A673 (cell line): ENCODE data around the gene CNN2. TPM values are rescaled to one million over a fixed set of nuclear protein-coding genes. Genes with fewer than 3 reads are reported as not detected.

ENCODE experiments used
- BruUV-seq: library from RNA; stranded (reverse); fragments of 400-500 nt; replicated peaks from 2 replicates; lab custom pipeline; 2021; lab: Mats Ljungman, UMichigan
- CTCF ChIA-PET: fragments of 300-600 bp; sonication (Branson Sonifier 250); formaldehyde crosslinking; loops from one replicate; lab custom pipeline; 2022; ENCODE audit warnings: antibody characterized with exemption; lab: Charles Lee
- POLR2A ChIA-PET: fragments of 300-600 bp; sonication (Branson Sonifier 250); formaldehyde crosslinking; loops from one replicate; lab custom pipeline; 2022; ENCODE audit warnings: antibody characterized with exemption; ENCODE audit not compliant: low non-redundant PET; lab: Charles Lee
- DNase-seq: peaks from one replicate; pipeline ENCODE4 v3.0.0-alpha.2; 2015; ENCODE audit warnings: low spot score
- H3K27ac ChIP-seq: fragments of 200-600 bp; sonication (generic); 2 replicates; pipeline ENCODE4 v1.5.1; 2016; ENCODE audit warnings: mixed run types, low read depth, mild to moderate bottlenecking, mixed read lengths, antibody characterized with exemption, low read length; ENCODE audit not compliant: poor library complexity, severe bottlenecking
- H3K27me3 ChIP-seq: fragments of 200-600 bp; sonication (generic); replicated peaks from 2 replicates; pipeline ENCODE4 v1.6.1; 2017; ENCODE audit warnings: mixed run types, low read depth, mild to moderate bottlenecking, mixed read lengths, antibody characterized with exemption, low read length; ENCODE audit not compliant: insufficient read depth, poor library complexity
- H3K36me3 ChIP-seq: fragments of 200-600 bp; sonication (generic); 2 replicates; pipeline ENCODE4 v1.6.1; 2016; ENCODE audit warnings: mixed run types, mild to moderate bottlenecking, mixed read lengths, antibody characterized with exemption, low read length; ENCODE audit not compliant: insufficient read depth, poor library complexity, severe bottlenecking
- H3K4me1 ChIP-seq: fragments of 200-600 bp; sonication (generic); 2 replicates; pipeline ENCODE4 v1.6.1; 2017; ENCODE audit warnings: mixed run types, mild to moderate bottlenecking, mixed read lengths, antibody characterized with exemption, low read length; ENCODE audit not compliant: insufficient read depth, poor library complexity, severe bottlenecking
- H3K4me3 ChIP-seq: fragments of 200-600 bp; sonication (generic); 2 replicates; pipeline ENCODE4 v1.5.1; 2016; ENCODE audit warnings: low read depth, mixed run types, mild to moderate bottlenecking, mixed read lengths, low read length; ENCODE audit not compliant: poor library complexity, severe bottlenecking
- H3K9me3 ChIP-seq: fragments of 200-600 bp; sonication (generic); 2 replicates; pipeline ENCODE4 v1.6.1; 2016; ENCODE audit warnings: mixed run types, low read depth, mild to moderate bottlenecking, mixed read lengths, antibody characterized with exemption, low read length; ENCODE audit not compliant: poor library complexity, severe bottlenecking
- EZH2 ChIP-seq: fragments of 200-600 bp; sonication (generic); IDR thresholded peaks from 2 replicates; pipeline ENCODE4 v1.6.1; 2017; ENCODE audit warnings: borderline replicate concordance, low read depth, mild to moderate bottlenecking, mixed read lengths, antibody characterized with exemption, low read length; ENCODE audit not compliant: poor library complexity, severe bottlenecking
- intact Hi-C: fragments of 100-400 bp; cut with micrococcal nuclease; formaldehyde crosslinking; loops from one replicate; pipeline ENCODE4 v1.10.0; 2022; ENCODE audit not compliant: unreplicated experiment
- total RNA-seq: library from RNA; stranded (reverse); gene quantifications from 2 replicates; pipeline ENCODE4 v1.2.3, GENCODE V29; 2021
- TF ChIP-seq, protein P1 (sequence below): fragments of 300-800, 200-600 bp; sonication (generic); conservative IDR thresholded peaks from 2 replicates; pipeline ENCODE4 v1.5.1; 2017; ENCODE audit warnings: low read depth, mild to moderate bottlenecking, antibody characterized with exemption, low read length, moderate library complexity, mixed read lengths

The CNN2 gene
- total RNA-seq, 1 experiment from 2014 or later = 112 TPM

DNA sequence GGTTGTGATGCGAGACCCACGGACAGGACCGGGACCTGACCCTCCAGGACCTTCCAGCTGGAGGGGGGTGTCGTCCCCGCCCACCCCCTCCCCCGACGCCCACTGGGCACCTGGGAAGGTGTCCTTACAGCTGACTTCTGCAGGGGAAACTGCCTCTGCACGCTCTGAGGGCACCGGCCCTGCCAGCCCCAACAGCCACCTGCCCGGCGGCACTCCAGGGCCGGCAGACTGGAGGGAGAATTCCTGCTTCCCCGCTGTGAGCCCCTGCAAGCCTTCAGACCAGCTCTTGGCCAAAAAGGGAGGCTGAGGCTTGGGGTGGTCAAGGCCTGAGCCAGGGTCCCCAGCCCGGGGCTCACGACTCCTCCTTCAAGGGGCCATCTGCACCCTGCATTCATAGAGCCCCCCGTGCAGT, 1.2 kb downstream of the CNN2 start:
- DNase-seq = no peak
- TF ChIP-seq EZH2 = no peak
- TF ChIP-seq, protein P1, sequence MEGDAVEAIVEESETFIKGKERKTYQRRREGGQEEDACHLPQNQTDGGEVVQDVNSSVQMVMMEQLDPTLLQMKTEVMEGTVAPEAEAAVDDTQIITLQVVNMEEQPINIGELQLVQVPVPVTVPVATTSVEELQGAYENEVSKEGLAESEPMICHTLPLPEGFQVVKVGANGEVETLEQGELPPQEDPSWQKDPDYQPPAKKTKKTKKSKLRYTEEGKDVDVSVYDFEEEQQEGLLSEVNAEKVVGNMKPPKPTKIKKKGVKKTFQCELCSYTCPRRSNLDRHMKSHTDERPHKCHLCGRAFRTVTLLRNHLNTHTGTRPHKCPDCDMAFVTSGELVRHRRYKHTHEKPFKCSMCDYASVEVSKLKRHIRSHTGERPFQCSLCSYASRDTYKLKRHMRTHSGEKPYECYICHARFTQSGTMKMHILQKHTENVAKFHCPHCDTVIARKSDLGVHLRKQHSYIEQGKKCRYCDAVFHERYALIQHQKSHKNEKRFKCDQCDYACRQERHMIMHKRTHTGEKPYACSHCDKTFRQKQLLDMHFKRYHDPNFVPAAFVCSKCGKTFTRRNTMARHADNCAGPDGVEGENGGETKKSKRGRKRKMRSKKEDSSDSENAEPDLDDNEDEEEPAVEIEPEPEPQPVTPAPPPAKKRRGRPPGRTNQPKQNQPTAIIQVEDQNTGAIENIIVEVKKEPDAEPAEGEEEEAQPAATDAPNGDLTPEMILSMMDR = no peak
- Histone ChIP-seq H3K27ac (peak overlapping the region; percentile 99), H3K36me3 (peaks cover 8% of the 10 kb centered on the region), H3K4me3 (peak overlapping the region; percentile 92), H3K9me3 (no peaks in the 10 kb centered on the region), H3K27me3 (no peaks in the 10 kb centered on the region), H3K4me1 (no peaks in the 10 kb centered on the region)
- POLR2A ChIA-PET = no interaction called here
- intact Hi-C loops = loop anchor here (10.0 kb wide), 3 partner anchors 77 to 217 kb away; partner anchors contain the start of genes ATP5F1D, GPX4 and MIDN
- BruUV-seq = no TSS peak
- CTCF ChIA-PET = interaction anchor here (0.7 kb wide), 2 partner anchors 21 to 22 kb away, joined by 3 read pairs; no protein-coding TSS in a partner anchor

DNA sequence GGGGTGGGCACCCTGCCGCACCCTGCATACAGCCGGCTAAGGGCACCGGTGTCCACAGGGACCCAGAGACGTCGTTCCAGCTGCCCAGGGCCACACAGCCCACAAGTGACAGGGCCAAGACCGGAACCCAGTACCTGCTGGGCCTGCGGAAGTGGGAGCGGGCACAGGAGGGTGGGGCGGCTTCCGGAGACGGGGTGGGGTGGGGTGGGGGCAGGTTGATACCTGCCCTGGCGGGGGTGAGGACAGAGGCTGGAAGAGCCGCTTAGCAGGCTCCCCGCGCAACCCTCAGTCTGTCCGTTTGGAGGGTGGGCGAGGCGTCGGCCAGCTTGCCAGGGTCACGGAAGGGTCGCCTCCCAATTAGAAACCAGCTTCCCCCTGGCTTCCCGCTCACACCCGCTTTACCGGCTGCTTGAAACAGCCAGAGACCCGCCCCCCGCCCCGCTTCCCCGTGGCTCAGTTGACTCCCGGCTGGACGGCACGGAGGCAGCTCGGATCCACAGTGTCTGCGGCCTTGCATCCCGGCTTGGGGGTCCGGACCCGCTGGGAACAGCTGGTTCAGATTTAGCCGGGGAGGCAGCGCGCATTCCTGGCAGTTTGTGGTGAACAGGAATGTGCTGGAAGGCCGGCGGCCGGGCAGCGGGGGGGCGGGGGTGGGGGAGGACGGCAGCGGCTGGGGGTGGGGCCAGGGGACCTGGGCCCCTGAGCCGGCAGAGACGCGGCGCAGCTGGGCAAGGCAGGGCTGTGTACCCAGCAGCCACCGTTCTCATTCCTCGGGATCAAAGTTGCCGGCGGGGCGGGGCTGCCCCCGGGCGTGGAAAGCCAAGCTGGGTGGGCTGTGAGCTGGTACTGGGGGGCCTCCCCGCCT, 1.9 kb downstream of the CNN2 start:
- H3K4me3 ChIP-seq = peak overlapping the region; percentile 92
- peak overlapping the region; percentile 99 for H3K27ac ChIP-seq
- BruUV-seq = no TSS peak
- peak; percentile 90 for DNase-seq
- TF ChIP-seq EZH2 = no peak
- TF ChIP-seq, protein P1 = no peak
- H3K4me1 ChIP-seq = no peaks in the 10 kb centered on the region
- H3K36me3 ChIP-seq = peaks cover 14% of the 10 kb centered on the region
- no peaks in the 10 kb centered on the region for H3K27me3 ChIP-seq
- H3K9me3 ChIP-seq = no peaks in the 10 kb centered on the region
- intact Hi-C loops = loop anchor here (10.0 kb wide), 3 partner anchors 77 to 217 kb away; partner anchors contain the start of genes ATP5F1D, GPX4 and MIDN
- ChIA-PET CTCF (no interaction called here), POLR2A (no interaction called here)

DNA sequence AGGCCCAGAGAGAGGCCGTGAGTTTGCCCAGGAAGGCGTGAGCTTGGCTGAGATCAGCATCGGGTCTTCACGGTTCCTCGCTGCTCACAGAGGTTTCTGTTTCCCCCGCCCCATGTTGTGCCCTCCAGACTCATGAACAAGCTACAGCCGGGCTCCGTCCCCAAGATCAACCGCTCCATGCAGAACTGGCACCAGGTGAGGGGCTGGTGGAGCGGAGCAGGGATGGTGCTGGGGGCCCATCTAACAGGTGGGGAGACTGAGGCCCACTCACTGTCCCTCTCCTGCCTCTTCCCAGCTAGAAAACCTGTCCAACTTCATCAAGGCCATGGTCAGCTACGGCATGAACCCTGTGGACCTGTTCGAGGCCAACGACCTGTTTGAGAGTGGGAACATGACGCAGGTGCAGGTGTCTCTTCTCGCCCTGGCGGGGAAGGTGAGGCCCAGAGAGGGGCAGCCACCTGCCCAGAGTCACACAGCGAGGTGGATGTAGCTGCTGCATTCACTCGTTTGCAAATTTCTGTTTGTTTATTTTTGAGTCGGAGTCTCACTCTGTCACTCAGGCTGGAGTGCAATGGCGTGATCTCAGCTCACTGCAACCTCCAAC, 6.0 kb downstream of the CNN2 start:
- Histone ChIP-seq H3K27ac (no peak overlapping the region), H3K27me3 (no peaks in the 10 kb centered on the region), H3K36me3 (peaks cover 23% of the 10 kb centered on the region), H3K4me1 (no peaks in the 10 kb centered on the region), H3K4me3 (no peak overlapping the region), H3K9me3 (no peaks in the 10 kb centered on the region)
- CTCF ChIA-PET = no interaction called here
- POLR2A ChIA-PET = no interaction called here
- no peak for TF ChIP-seq EZH2
- TF ChIP-seq, protein P1 = no peak
- no peak for DNase-seq
- intact Hi-C loops = no loop called here
- BruUV-seq = no TSS peak
